OCI-LY7 (cell line): ENCODE results near the gene MTHFD1L.

Experiments
- EZH2phosphoT487 ChIP-seq: fragments of 200-600 bp; sonication (generic); IDR thresholded peaks from 2 replicates; pipeline ENCODE4 v1.6.1; 2018; ENCODE audit warnings: low read depth, borderline replicate concordance, mild to moderate bottlenecking, mixed run types, antibody characterized with exemption, low read length, moderate library complexity, mixed read lengths
- TF ChIP-seq, protein P1 (sequence below): fragments of 200-600 bp; sonication (generic); conservative IDR thresholded peaks from 2 replicates; pipeline ENCODE4 v1.5.1; 2014; ENCODE audit warnings: mild to moderate bottlenecking, antibody characterized with exemption, low read length, moderate library complexity, mixed read lengths

DNA sequence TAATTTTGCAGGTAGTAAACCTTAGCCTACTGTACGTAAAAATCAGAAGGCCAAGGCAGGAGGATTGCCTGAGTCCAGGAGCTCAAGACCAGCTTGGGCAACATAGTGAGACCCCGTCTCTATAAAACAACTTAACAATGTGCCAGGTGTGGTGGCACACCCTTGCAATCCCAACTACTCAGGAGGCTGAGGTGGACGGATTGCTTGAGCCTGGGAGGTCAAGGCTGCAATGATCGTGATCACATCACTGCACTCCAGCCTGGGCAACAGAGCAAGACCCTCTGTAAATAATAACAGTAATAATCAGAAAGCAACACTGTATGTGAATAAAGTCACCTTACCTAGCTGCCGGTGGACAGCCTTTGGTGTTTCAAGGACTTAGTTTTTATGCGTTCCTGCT is 48.9 kb downstream of the MTHFD1L start:
- TF ChIP-seq, protein P1, sequence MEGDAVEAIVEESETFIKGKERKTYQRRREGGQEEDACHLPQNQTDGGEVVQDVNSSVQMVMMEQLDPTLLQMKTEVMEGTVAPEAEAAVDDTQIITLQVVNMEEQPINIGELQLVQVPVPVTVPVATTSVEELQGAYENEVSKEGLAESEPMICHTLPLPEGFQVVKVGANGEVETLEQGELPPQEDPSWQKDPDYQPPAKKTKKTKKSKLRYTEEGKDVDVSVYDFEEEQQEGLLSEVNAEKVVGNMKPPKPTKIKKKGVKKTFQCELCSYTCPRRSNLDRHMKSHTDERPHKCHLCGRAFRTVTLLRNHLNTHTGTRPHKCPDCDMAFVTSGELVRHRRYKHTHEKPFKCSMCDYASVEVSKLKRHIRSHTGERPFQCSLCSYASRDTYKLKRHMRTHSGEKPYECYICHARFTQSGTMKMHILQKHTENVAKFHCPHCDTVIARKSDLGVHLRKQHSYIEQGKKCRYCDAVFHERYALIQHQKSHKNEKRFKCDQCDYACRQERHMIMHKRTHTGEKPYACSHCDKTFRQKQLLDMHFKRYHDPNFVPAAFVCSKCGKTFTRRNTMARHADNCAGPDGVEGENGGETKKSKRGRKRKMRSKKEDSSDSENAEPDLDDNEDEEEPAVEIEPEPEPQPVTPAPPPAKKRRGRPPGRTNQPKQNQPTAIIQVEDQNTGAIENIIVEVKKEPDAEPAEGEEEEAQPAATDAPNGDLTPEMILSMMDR = no peak
- no peak for TF ChIP-seq EZH2phosphoT487
